Heart left ventricle (tissue), 13 donors: Measurements from ENCODE around the gene GCDH.
A peak's percentile ranks its signal among the peaks of the same experiment; 100 is the strongest.

Experiments used
- CTCF ChIP-seq, 12 donors: fragments of 200-600 bp; sonication (generic) in 4 of 12; IDR thresholded peaks; one replicate each; pipeline versions ENCODE4 v1.5.0 to v1.8.0; 2018 to 2022; ENCODE audit warnings: antibody characterized with exemption in 12 of 12, mild to moderate bottlenecking in 5 of 12
- POLR2A ChIP-seq, 2 donors: fragments of 450-650 bp; IDR thresholded peaks; one replicate each; pipeline ENCODE4 v1.6.1; 2017; ENCODE audit warnings: antibody characterized with exemption in 2 of 2, mild to moderate bottlenecking in 2 of 2, moderate library complexity in 2 of 2
- donor health status: ischemic (EF 13 %, LVEDD 7.1; RV severe dilation, severe dysfunction).
- donor health status: DM: no; HTN: yes; CAD: no.
- donor health status: DM: no; HTN: no; CAD: no.
- donor health status: ischemic (EF 25% LVEDD 6.9; RV normal size, moderate dysfunction).
- donor health status: ischemic (EF 25% LVEDD 5.7; RV mildly dilated, moderate dysfunction).
- donor health status: ischemic (EF 35%, LVEDD 5.7; RV mildly dilated, moderate dysfunction).
- donor health status: nonischemic (EF 11% LVEDD 7.7; RV severe dilation, severe dysfunction).
- donor health status: DM: yes; HTN: yes; CAD: no.
- donor health status: PGD.
- donor health status: ischemic (EF 29% LVEDD 5.4; RV normal size, mild dysfunction).
- donor health status: nonischemic (EF 23%, LVEDD 6.1; RV moderate dilation, normal function).

- no peak for TF ChIP-seq CTCF (IDR thresholded peaks at IDR 0.05)
- TF ChIP-seq POLR2A (IDR thresholded peaks at IDR 0.05), result peak in 1 of 2 donors; percentile 57
Observed at GRCh38 chr19:12933287-12934072, 42.5 kb downstream of the GCDH start, which contains the start of gene FARSA.
